ENCODE results near the gene USP3. TPM values are rescaled to one million over a fixed set of nuclear protein-coding genes. Genes with fewer than 3 reads are reported as not detected.

USP3 gene
- total and polyA plus RNA-seq, 2 donors (not counting 1 experiment from before 2014, with no cell fraction given), result 43.4 to 152 TPM

- H3K27me3 ChIP-seq (replicated peaks in 1 of 4; ENCODE audit: control extremely low read depth in 1 of 4, control insufficient read depth in 3 of 4, insufficient read depth in 4 of 4, low read length in 3 of 4), result no peaks in the 10 kb centered on the region
- intact Hi-C loops (cut with micrococcal nuclease), result loop anchor here (10.0 kb wide), 1 partner anchor 52 kb away; no protein-coding TSS in a partner anchor
- H3K27ac Mint-ChIP-seq, result peak overlapping the region; percentile 90
- H3K4me1 ChIP-seq (ENCODE audit: control insufficient read depth in 2 of 2, insufficient read depth in 2 of 2, low read length in 2 of 2), result peaks cover 41 to 60% of the 10 kb centered on the region in 2 donors
- no peaks in the 10 kb centered on the region for H3K9me3 Mint-ChIP-seq (ENCODE audit: insufficient read depth)
- no peak overlapping the region for H2AFZ ChIP-seq (ENCODE audit: insufficient read depth, low read depth, low read length, poor library complexity, severe bottlenecking)
- TF ChIP-seq EZH2 (IDR thresholded peaks at IDR 0.05; ENCODE audit: borderline replicate concordance, insufficient read depth, low read depth, low read length, poor library complexity, severe bottlenecking), result no peak
- TF ChIP-seq CTCF (IDR thresholded peaks at IDR 0.05), result no peak
- peak overlapping the region; percentile 7 to 76 for H3K27ac ChIP-seq (ENCODE audit: low read length in 2 of 2)
- DNase-seq (no peak), ATAC-seq (ENCODE audit: low read depth) (no peak)
- no peak overlapping the region for H3K4me3 ChIP-seq (ENCODE audit: control extremely low read depth in 1 of 5, extremely low read depth in 1 of 5, insufficient read depth in 1 of 5, low read depth in 2 of 5, low read length in 4 of 5)
- no peaks in the 10 kb centered on the region for H3K79me2 ChIP-seq (ENCODE audit: control insufficient read depth, insufficient read depth, low read length)
- no peaks in the 10 kb centered on the region for H3K27me3 Mint-ChIP-seq
- peak overlapping the region; percentile 16 for H3K4me3 Mint-ChIP-seq
- H3K36me3 ChIP-seq (replicated peaks in 1 of 2; ENCODE audit: control extremely low read depth in 1 of 2, control insufficient read depth in 1 of 2, extremely low read depth in 1 of 2, insufficient read depth in 2 of 2, low read length in 1 of 2), result peaks cover 0 to 11% of the 10 kb centered on the region in 2 experiments
- peaks cover 79% of the 10 kb centered on the region for H3K4me1 Mint-ChIP-seq
- H3K9ac ChIP-seq (ENCODE audit: low read length), result no peak overlapping the region
- no peaks in the 10 kb centered on the region for H3K9me3 ChIP-seq (ENCODE audit: control extremely low read depth in 1 of 3, control insufficient read depth in 2 of 3, insufficient read depth in 1 of 3, low read length in 2 of 3)
- H3K4me2 ChIP-seq (replicated peaks; ENCODE audit: low read depth, low read length, poor library complexity, severe bottlenecking), result no peak overlapping the region
- ChIA-PET POLR2A (interaction anchor here (0.6 kb wide), 1 partner anchor 130 kb away, joined by 5 read pairs; no protein-coding TSS in a partner anchor), CTCF (interaction anchor here (0.6 to 4.9 kb wide), 5 partner anchors 12 to 137 kb away, joined by 3 to 31 read pairs (median 4); no protein-coding TSS in a partner anchor)
- WGBS (ENCODE audit: insufficient coverage), result 80% methylated on average over 1 of the region's 2 CpGs
- H4K20me1 ChIP-seq (ENCODE audit: control insufficient read depth, insufficient read depth, low read length, poor library complexity, severe bottlenecking), result no peaks in the 10 kb centered on the region
These were observed 92.3 kb downstream of the USP3 start for GRCh38 chr15:63596676-63597037.

GRCh38 chr15:63597038-63597790 lies 92.8 kb downstream of the USP3 start, which contains the start of gene FBXL22:
Gene FBXL22, plus strand, starts transcription at chr15:63597387. Its CDS starts 6 bp downstream, at chr15:63597393.
- H3K79me2 ChIP-seq (ENCODE audit: control insufficient read depth, insufficient read depth, low read length), result no peaks in the 10 kb centered on the region
- H4K20me1 ChIP-seq (ENCODE audit: control insufficient read depth, insufficient read depth, low read length, poor library complexity, severe bottlenecking), result no peaks in the 10 kb centered on the region
- H2AFZ ChIP-seq (ENCODE audit: insufficient read depth, low read depth, low read length, poor library complexity, severe bottlenecking), result no peak within 1 kb of the TSS
- intact Hi-C loops (cut with micrococcal nuclease), result loop anchor here (10.0 kb wide), 1 partner anchor 52 kb away; no protein-coding TSS in a partner anchor
- peak within 1 kb of the TSS; percentile 44 for H3K4me2 ChIP-seq (replicated peaks; ENCODE audit: low read depth, low read length, poor library complexity, severe bottlenecking)
- no peaks in the 10 kb centered on the region for H3K27me3 ChIP-seq (replicated peaks in 1 of 4; ENCODE audit: control extremely low read depth in 1 of 4, control insufficient read depth in 3 of 4, insufficient read depth in 4 of 4, low read length in 3 of 4)
- no peak for TF ChIP-seq EZH2 (IDR thresholded peaks at IDR 0.05; ENCODE audit: borderline replicate concordance, insufficient read depth, low read depth, low read length, poor library complexity, severe bottlenecking)
- TF ChIP-seq CTCF (IDR thresholded peaks at IDR 0.05), result no peak
- peaks cover 0 to 9% of the 10 kb centered on the region in 2 experiments for H3K36me3 ChIP-seq (replicated peaks in 1 of 2; ENCODE audit: control extremely low read depth in 1 of 2, control insufficient read depth in 1 of 2, extremely low read depth in 1 of 2, insufficient read depth in 2 of 2, low read length in 1 of 2)
- H3K27ac ChIP-seq (ENCODE audit: low read length in 2 of 2), result peak within 1 kb of the TSS; percentile 40 to 76
- no peak within 1 kb of the TSS for H3K4me3 ChIP-seq (ENCODE audit: control extremely low read depth in 1 of 5, extremely low read depth in 1 of 5, insufficient read depth in 1 of 5, low read depth in 2 of 5, low read length in 4 of 5)
- DNase-seq (no peak), ATAC-seq (ENCODE audit: low read depth) (no peak)
- peak within 1 kb of the TSS; percentile 26 for H3K4me3 Mint-ChIP-seq
- peak within 1 kb of the TSS; percentile 96 for H3K27ac Mint-ChIP-seq
- ChIA-PET POLR2A (interaction anchor here (0.6 to 1.0 kb wide), 2 partner anchors 131 kb away, joined by 5 read pairs; no protein-coding TSS in a partner anchor), CTCF (interaction anchor here (0.6 to 4.9 kb wide), 5 partner anchors 12 to 138 kb away, joined by 3 to 35 read pairs (median 13); no protein-coding TSS in a partner anchor)
- WGBS (ENCODE audit: insufficient coverage), result 98% methylated on average over 21 of the region's 23 CpGs
- H3K27me3 Mint-ChIP-seq, result no peaks in the 10 kb centered on the region
- no peak within 1 kb of the TSS for H3K9ac ChIP-seq (ENCODE audit: low read length)
- H3K9me3 Mint-ChIP-seq (ENCODE audit: insufficient read depth), result no peaks in the 10 kb centered on the region
- no peaks in the 10 kb centered on the region for H3K9me3 ChIP-seq (ENCODE audit: control extremely low read depth in 1 of 3, control insufficient read depth in 2 of 3, insufficient read depth in 1 of 3, low read length in 2 of 3)
- H3K4me1 ChIP-seq (ENCODE audit: control insufficient read depth in 2 of 2, insufficient read depth in 2 of 2, low read length in 2 of 2), result peaks cover 46 to 63% of the 10 kb centered on the region in 2 donors
- peaks cover 83% of the 10 kb centered on the region for H3K4me1 Mint-ChIP-seq

Data from B cell (primary cell).